Endothelial cell of umbilical vein (primary cell): ENCODE measurements around the gene PLB1.

Experiments used
- CTCF ChIP-seq, 2 donors: IDR thresholded peaks; 1 replicate in 1 of 2; 2 replicates in 1 of 2; pipeline ENCODE4 v1.5.1; 2011; ENCODE audit warnings: low read length in 2 of 2, mild to moderate bottlenecking in 2 of 2, moderate library complexity in 2 of 2, control low read depth in 1 of 2, inconsistent platforms in 1 of 2, low read depth in 1 of 2; ENCODE audit not compliant: insufficient read depth in 1 of 2; ENCODE audit errors: extremely low read depth in 1 of 2
- EZH2 ChIP-seq: IDR thresholded peaks from 2 replicates; pipeline ENCODE4 v1.6.1; 2012; ENCODE audit warnings: borderline replicate concordance, low read depth, mild to moderate bottlenecking, moderate library complexity, low read length, inconsistent platforms; ENCODE audit not compliant: severe bottlenecking
- FOS ChIP-seq: IDR thresholded peaks from 2 replicates; pipeline ENCODE4 v1.6.1; 2011; ENCODE audit warnings: mild to moderate bottlenecking, low read length, moderate library complexity, borderline replicate concordance; ENCODE audit not compliant: insufficient read depth
- GATA2 ChIP-seq: IDR thresholded peaks from 2 replicates; pipeline ENCODE4 v1.7.0; 2011; ENCODE audit warnings: low read depth, mild to moderate bottlenecking, moderate library complexity, mixed read lengths, low read length; ENCODE audit not compliant: insufficient read length, insufficient read depth
- JUN ChIP-seq: IDR thresholded peaks from 2 replicates; pipeline ENCODE4 v1.6.1; 2011; ENCODE audit warnings: borderline replicate concordance, low read depth; ENCODE audit not compliant: insufficient read length, insufficient read depth
- MAX ChIP-seq: IDR thresholded peaks from 2 replicates; pipeline ENCODE4 v1.6.1; 2011; ENCODE audit not compliant: insufficient read depth, insufficient read length
- MYC ChIP-seq: IDR thresholded peaks from one replicate; pipeline ENCODE4 v1.6.1; 2011; ENCODE audit warnings: mild to moderate bottlenecking, low read depth, low read length
- POLR2A ChIP-seq: IDR thresholded peaks from 2 replicates; pipeline ENCODE4 v1.6.1; 2012; ENCODE audit warnings: low read depth, mild to moderate bottlenecking, control low read depth, low read length
- POLR2AphosphoS5 ChIP-seq: IDR thresholded peaks from 2 replicates; pipeline ENCODE4 v1.6.1; 2012; ENCODE audit warnings: low read depth, mild to moderate bottlenecking, control low read depth, low read length, moderate library complexity; ENCODE audit not compliant: insufficient read depth

- TF ChIP-seq CTCF (IDR thresholded peaks at IDR 0.05; ENCODE audit: extremely low read depth in 1 of 2, insufficient read depth in 1 of 2, low read depth in 1 of 2, low read length in 2 of 2) (no peak), POLR2A (no peak), EZH2 (no peak), POLR2AphosphoS5 (no peak), MAX (no peak), FOS (no peak), MYC (no peak), GATA2 (no peak), JUN (no peak)
Measured at GRCh38 chr2:28580078-28580477, 84.2 kb downstream of the PLB1 start.
